Thymus (tissue), 11 donors: ENCODE data around the gene CSTA. TPM values are rescaled to one million over a fixed set of nuclear protein-coding genes. Genes with fewer than 3 reads are reported as not detected.

Experiments
- DNase-seq, 9 donors: peaks; one replicate each; pipeline ENCODE4 v3.0.0-alpha.2; 2013; ENCODE audit warnings: low spot score in 9 of 9, low read depth in 6 of 9, missing footprints in 1 of 9
- H3K27ac ChIP-seq, 2 donors: one replicate each; pipeline ENCODE4 v1.5.1; 2013; ENCODE audit warnings: control low read depth in 1 of 2, low read depth in 1 of 2, low read length in 1 of 2, mild to moderate bottlenecking in 1 of 2, moderate library complexity in 1 of 2
- H3K27me3 ChIP-seq, 2 donors: one replicate each; pipeline ENCODE4 v1.5.1; 2013; ENCODE audit warnings: low read length in 1 of 2; ENCODE audit not compliant: control insufficient read depth in 2 of 2, insufficient read depth in 1 of 2
- H3K36me3 ChIP-seq, 2 donors: one replicate each; pipeline ENCODE4 v1.5.1; 2013; ENCODE audit warnings: low read length in 1 of 2, mild to moderate bottlenecking in 1 of 2, moderate library complexity in 1 of 2; ENCODE audit not compliant: control insufficient read depth in 2 of 2, insufficient read depth in 2 of 2
- H3K4me1 ChIP-seq, 2 donors: one replicate each; pipeline ENCODE4 v1.5.1; 2013; ENCODE audit warnings: low read length in 2 of 2; ENCODE audit not compliant: control insufficient read depth in 2 of 2, insufficient read depth in 2 of 2
- H3K4me3 ChIP-seq, 2 donors: one replicate each; pipeline ENCODE4 v1.5.1; 2013; ENCODE audit warnings: low read length in 2 of 2, control low read depth in 1 of 2, mild to moderate bottlenecking in 1 of 2
- H3K9me3 ChIP-seq, 2 donors: one replicate each; pipeline ENCODE4 v1.5.1; 2013; ENCODE audit warnings: low read length in 1 of 2, mild to moderate bottlenecking in 1 of 2; ENCODE audit not compliant: control insufficient read depth in 2 of 2, insufficient read depth in 1 of 2
- WGBS: extraction: QIAGEN DNeasy Blood & Tissue Kit; methylation state at CpG from one replicate; pipeline ENCODE4 v1.1.7; 2013; 5-methylcytosine and 5-hydroxymethylcytosine counted together
- polyA plus RNA-seq: library from polyadenylated mRNA; stranded (reverse); fragments of 200-250 nt; gene quantifications from one replicate; pipeline ENCODE4 v1.2.3, GENCODE V29; 2013
- total RNA-seq: library from RNA; stranded (reverse); fragments of 120-200 nt; gene quantifications from one replicate; pipeline ENCODE4 v1.2.4, GENCODE V29; 2013
- donor health status: healthy.

The CSTA gene
- total and polyA plus RNA-seq, 2 donors: 48.2 to 292 TPM

DNA sequence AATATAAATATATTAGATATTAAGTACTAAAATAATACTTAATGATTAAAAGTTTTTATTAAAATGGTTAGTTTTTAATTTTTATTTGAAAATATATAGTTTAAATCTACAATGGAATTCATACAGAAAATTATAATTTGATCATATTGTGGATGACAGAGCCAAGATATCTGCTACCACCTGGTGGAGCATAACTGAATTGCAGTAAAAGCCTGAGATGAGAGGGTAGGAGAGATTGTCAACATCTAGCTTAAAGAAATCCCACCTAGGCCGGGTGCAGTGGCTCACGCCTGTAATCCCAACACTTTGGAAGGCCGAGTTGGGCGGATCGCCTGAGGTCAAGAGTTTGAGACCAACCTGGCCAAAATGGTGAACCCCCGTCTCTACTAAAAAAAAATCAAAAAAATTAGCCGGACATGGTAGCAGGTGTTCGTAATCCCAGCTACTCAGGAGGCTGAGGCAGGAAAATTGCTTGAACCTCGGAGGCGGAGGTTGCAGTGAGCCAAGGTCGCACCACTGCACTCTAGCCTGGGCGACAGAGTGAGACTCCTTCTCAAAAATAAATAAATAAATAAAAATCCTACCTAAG, 25.1 kb upstream of the CSTA start:
- Histone ChIP-seq H3K36me3 (no peaks in the 10 kb centered on the region), H3K4me3 (no peak overlapping the region), H3K27ac (no peak overlapping the region), H3K9me3 (peaks cover 0 to 5% of the 10 kb centered on the region in 2 donors), H3K27me3 (no peaks in the 10 kb centered on the region), H3K4me1 (peaks cover 6 to 13% of the 10 kb centered on the region in 2 donors)
- 97% methylated on average over 12 of the region's 12 CpGs for WGBS
- peak in 7 of 9 donors; percentile 13 to 66 (median 32) for DNase-seq

DNA sequence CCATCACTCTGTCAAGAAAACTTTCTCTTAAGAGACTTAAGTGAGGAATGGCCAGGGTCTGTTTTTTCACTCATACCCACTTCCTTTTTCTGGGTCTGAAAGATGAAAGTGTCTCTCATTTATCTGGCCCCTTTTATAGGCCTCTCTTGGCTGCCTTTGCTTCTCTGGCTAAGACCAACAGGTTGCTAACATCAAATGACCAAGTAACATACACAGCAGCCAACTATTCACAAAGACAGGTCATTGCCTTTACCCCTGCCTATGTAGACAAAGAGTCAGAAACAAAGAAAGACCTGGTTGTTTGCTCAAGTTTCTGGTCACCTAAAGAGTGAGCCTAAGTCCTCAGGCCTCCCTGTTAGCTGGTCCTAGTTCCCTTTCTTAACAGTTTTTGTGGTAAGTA, 24.0 kb upstream of the CSTA start:
- H3K27ac ChIP-seq: no peak overlapping the region
- no peaks in the 10 kb centered on the region for H3K27me3 ChIP-seq

DNA sequence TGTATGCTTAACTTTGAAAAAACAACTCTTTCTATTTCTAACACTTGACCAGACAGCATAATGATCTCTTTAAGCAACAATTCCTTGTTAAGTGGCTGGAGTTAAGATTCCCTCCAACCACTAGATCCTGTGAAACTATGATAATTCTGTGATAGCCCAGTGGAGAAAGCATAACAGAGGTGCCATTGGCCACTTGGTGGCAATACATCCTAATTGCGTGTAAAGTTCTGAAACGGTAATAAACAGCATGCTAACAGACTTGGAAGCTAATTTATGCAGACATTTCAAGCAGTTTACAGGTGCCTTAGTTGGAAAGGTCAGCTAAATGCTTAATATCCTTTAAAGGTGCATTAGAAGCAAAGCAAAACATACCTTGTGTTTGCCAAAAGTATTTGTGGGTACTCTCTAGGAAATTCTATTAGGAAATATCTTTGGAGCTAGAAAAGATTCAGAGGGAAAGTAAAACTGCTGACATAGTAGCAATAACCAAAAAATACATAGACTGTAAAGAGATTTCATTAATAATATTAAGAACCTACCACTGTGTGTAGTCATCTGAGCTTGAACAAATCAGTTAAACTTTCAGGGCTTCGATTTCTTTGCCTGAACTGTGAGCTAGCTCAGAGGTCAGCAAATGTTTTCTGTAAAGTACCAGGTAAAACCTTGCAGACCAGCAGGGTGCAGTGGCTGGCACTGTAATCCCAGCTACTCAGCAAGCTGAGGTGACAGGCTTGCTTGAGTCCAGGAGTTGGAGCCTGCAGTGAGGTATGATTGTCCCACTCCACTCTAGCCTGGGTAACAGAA, 19.0 kb upstream of the CSTA start:
- no peaks in the 10 kb centered on the region for H3K4me1 ChIP-seq
- no peak for DNase-seq
- H3K4me3 ChIP-seq: no peak overlapping the region
- 61% methylated on average over 3 of the region's 3 CpGs for WGBS
- no peaks in the 10 kb centered on the region for H3K27me3 ChIP-seq
- H3K36me3 ChIP-seq: no peaks in the 10 kb centered on the region
- no peak overlapping the region for H3K27ac ChIP-seq
- no peaks in the 10 kb centered on the region for H3K9me3 ChIP-seq

More for the DNA sequence above, 24.0 kb upstream of the CSTA start:
- no peaks in the 10 kb centered on the region for H3K36me3 ChIP-seq
- peaks cover 0 to 4% of the 10 kb centered on the region in 2 donors for H3K4me1 ChIP-seq
- H3K9me3 ChIP-seq: peaks cover 0 to 5% of the 10 kb centered on the region in 2 donors
- DNase-seq: no peak
- H3K4me3 ChIP-seq: no peak overlapping the region

DNA sequence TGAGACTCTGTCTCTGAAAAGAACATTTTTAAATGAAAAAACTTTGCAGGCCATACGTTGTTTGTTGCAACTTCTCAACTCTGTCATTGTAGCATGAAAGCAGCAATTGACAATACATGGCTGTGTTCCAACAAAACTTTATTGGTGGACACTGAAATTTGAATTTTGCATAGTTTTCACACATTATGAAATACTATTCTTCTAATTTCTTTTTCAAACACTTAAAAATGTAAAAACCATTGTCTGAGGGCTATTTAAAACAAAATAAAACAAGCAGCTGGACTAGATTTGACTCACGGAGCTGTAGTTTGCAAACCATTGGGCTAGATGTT, 18.5 kb upstream of the CSTA start:
- Histone ChIP-seq H3K27me3 (no peaks in the 10 kb centered on the region), H3K4me1 (no peaks in the 10 kb centered on the region), H3K9me3 (no peaks in the 10 kb centered on the region), H3K4me3 (no peak overlapping the region), H3K27ac (no peak overlapping the region), H3K36me3 (no peaks in the 10 kb centered on the region)
- WGBS: 93% methylated on average over 2 of the region's 2 CpGs
- DNase-seq: no peak

DNA sequence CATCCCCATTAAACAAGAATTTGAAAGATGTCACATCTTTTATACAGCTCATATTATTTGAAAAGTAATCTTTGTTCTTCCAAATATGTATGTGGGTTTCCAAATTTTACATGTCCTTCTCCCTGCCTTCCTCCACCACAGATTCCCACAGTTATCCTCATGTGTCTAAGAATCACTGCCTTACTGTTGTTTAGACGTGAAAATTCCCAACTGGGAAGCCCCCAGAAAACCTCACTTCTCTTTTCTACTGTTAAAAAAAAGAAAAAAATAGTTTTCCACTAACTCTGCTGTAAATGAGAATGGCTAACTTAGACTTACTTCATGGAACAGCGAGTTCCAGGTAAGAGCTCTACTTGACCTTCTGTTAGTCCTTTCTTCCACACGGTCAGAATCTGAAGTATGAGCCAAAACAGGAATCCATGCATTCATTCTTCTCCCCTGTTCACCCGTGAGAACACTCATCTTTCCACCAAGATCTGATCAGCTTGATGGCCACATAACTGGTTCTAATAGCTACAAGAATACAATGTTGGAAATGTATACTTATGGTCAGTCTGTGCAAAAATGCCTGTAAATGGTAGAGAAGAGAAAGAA, 17.9 kb upstream of the CSTA start:
- H3K27ac ChIP-seq: no peak overlapping the region
- no peaks in the 10 kb centered on the region for H3K9me3 ChIP-seq
- WGBS: 94% methylated on average over 4 of the region's 4 CpGs
- DNase-seq: no peak
- no peaks in the 10 kb centered on the region for H3K36me3 ChIP-seq
- no peaks in the 10 kb centered on the region for H3K4me1 ChIP-seq
- no peaks in the 10 kb centered on the region for H3K27me3 ChIP-seq
- H3K4me3 ChIP-seq: no peak overlapping the region

DNA sequence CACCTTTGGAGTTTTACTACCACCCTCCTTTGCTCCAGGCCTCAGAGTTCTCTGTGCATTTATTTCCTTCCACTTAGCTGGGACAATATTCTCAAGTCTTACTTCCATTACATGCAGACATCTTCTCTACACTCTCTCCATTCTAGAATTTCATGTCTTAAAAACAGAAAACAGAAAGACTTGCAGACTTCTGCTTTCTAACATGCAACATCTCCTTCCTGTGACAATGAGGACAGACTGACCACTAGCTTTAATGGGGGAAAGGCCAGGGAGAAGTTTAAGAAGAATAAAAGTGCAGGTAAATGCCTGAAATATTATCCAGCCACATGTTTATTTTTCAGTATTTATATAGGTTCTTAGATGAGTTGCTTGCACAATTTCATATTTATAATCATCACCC, 17.1 kb upstream of the CSTA start:
- no peak overlapping the region for H3K27ac ChIP-seq
- no peak for DNase-seq
- H3K9me3 ChIP-seq: no peaks in the 10 kb centered on the region
- H3K4me1 ChIP-seq: no peaks in the 10 kb centered on the region
- H3K27me3 ChIP-seq: no peaks in the 10 kb centered on the region
- no peaks in the 10 kb centered on the region for H3K36me3 ChIP-seq
- H3K4me3 ChIP-seq: no peak overlapping the region

DNA sequence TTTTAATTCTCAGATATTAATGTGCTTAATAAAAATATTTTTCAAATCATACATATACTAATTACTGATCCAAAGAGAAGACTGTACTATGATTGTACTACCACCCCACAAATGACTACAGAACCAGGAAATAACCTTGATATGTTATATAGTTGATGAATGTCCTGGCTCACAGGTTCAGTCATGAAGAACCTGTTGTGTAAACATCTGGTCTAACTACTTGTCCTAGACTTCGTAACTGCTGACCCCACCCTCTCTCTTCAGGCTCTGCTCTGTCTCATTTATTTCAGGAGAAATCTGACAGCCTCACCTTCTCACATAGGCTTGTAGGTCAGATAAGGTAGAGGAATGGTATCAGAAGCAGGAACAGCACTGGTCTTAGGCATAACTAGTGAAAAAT, 14.7 kb upstream of the CSTA start:
- Histone ChIP-seq H3K27ac (no peak overlapping the region), H3K36me3 (no peaks in the 10 kb centered on the region), H3K4me3 (no peak overlapping the region), H3K9me3 (no peaks in the 10 kb centered on the region), H3K4me1 (no peaks in the 10 kb centered on the region), H3K27me3 (no peaks in the 10 kb centered on the region)
- 92% methylated on average over 1 of the region's 1 CpG for WGBS
- no peak for DNase-seq

DNA sequence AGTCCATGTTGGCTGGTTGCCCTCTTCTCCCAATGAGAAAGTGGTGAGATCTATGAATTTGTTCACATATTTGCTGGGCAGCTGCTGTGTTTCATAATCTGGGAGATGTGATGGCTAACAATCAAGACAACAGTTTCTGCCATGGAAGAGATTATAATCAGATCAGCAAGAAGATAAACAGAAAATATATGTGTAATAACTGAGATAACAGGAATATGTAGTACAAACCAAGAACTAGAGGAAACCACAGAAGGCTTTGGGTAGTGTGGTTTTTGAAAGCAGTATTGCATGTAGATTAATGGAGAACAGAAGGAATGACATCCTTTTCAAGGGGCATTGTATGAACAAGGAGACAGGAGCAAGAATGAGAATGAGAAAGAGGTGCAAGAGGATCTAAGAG, 12.2 kb upstream of the CSTA start:
- no peak overlapping the region for H3K27ac ChIP-seq
- H3K4me3 ChIP-seq: no peak overlapping the region
- no peaks in the 10 kb centered on the region for H3K4me1 ChIP-seq
- no peak for DNase-seq
- no peaks in the 10 kb centered on the region for H3K27me3 ChIP-seq
- H3K9me3 ChIP-seq: no peaks in the 10 kb centered on the region
- no peaks in the 10 kb centered on the region for H3K36me3 ChIP-seq

DNA sequence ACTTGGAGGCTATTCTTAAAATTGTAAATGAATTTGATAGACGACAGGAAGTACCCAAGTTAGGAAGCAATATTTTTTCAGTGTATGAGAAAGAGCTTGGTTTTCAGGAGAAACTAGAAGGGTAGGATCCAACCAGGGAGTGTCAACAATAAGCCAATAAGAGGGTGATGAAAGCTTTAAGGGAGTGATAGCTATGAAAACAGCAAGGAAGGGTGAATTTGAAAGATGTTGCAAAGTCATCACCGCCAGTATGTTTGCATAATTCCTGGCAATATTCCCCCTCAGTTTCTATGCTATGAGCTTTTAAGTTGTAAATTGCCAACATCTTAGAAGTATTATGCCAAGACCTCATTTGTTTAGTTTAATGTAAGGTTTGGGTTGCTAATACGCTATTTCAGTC, 11.8 kb upstream of the CSTA start:
- H3K36me3 ChIP-seq: no peaks in the 10 kb centered on the region
- no peaks in the 10 kb centered on the region for H3K4me1 ChIP-seq
- no peak overlapping the region for H3K27ac ChIP-seq
- no peaks in the 10 kb centered on the region for H3K27me3 ChIP-seq
- 76% methylated on average over 3 of the region's 3 CpGs for WGBS
- no peaks in the 10 kb centered on the region for H3K9me3 ChIP-seq
- no peak overlapping the region for H3K4me3 ChIP-seq
- no peak for DNase-seq
